NOMO-1 (cell line): ENCODE results near the gene ORM1.

ENCODE experiments used
- DNase-seq, 2 experiments: peaks; one replicate each; lab custom pipeline; 2025; ENCODE audit not compliant: unreplicated experiment in 2 of 2; lab: John Stamatoyannopoulos, UW

Gene ORM1

DNA sequence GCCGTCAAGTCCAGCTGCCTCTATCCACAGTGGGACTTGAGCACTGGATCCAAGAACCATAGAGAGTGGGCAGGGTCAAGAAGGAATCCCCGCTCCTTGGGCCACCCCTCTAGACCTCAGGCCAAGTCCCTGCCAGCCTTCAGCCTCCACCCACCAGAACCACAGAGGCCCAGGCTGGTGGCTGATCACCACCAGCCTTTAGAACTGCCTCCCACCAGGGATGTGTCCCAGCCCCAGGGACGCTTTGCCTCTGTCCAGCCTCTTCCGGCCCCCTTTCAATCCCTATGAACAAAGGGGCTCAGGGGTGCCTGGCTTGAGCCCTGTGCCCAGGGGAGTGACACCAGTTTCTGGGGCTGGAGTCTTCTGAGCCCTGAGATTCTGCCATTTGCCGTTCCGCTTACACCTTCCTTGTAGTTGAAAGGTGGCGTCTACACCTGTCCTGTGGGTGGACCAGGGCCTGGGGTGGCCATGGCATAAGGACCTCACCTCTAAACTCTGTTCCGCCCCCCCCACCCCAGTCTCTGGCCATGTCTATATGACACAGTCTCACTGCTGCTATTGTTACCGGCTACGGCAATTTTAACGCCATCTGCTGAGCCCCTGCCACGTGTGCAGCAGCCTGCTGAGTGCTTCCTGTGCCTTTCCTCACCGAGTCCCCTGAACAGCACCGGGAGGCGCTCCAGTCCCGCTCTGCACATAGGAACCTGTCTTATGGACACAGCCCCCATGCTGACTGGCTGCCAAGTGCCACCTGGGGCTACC is 35.7 kb upstream of the ORM1 start:
- no peak for DNase-seq

GRCh38 chr9:114287763-114288192 is 35.1 kb upstream of the ORM1 start:
- no peak for DNase-seq

DNA sequence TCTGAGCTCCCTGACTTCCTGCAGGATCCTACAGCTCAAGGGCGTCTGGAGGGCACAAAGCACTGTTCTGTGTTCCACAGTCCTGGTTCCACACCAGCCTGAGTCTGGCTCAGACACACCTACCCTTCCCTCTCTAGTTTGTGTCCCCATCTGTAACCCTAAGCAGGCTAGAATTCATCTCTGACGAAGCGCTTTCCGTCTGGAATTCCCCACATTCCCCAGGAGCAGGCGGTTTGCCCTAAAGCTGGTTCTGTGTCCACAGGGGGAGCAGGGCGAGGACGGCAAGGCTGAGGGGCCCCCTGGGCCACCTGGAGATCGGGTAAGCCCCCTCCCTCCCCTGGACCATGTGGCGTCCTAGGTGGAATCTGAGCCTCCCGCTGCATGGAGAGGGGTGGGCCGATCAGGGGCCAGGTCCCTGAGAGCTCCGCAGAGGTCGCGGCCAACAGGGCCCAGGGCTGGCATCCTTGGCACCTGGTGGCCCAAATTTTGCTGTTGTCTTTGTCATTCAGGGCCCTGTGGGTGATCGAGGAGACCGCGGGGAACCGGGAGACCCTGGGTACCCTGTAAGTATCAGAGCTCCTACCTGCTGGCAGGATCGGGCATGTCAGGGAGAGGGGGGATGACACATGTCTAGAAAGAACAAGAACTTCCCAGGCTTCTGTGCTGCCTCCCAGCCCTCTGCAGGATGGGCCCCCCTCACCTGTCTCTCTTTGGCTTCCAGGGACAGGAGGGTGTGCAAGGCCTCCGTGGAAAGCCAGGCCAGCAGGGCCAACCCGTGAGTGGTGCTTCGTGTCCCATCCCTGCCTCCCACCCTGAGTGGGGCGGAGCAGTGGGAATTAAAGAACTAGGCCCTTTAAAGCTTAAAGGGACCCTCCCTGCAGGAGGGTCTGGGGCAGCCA is 34.5 kb upstream of the ORM1 start:
- DNase-seq = no peak

DNA sequence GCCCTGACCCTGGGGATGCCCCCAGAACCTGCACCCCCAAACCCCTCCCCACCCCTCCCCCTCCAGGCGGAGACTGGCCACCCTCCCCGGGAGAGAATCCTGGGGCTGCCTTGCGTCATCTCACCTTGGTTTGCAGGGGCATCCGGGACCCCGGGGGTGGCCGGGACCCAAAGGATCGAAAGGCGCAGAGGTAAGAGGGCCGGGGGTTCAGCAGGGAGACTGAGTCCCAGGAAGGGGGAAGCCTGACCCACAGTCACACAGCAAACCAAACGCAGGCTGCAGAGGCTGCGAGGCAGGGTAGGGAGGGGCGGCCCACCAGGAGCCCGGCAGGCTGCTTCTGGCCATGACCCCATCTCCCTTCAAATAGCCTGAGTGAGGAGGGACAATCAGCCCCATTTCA is 33.8 kb upstream of the ORM1 start:
- DNase-seq = no peak

DNA sequence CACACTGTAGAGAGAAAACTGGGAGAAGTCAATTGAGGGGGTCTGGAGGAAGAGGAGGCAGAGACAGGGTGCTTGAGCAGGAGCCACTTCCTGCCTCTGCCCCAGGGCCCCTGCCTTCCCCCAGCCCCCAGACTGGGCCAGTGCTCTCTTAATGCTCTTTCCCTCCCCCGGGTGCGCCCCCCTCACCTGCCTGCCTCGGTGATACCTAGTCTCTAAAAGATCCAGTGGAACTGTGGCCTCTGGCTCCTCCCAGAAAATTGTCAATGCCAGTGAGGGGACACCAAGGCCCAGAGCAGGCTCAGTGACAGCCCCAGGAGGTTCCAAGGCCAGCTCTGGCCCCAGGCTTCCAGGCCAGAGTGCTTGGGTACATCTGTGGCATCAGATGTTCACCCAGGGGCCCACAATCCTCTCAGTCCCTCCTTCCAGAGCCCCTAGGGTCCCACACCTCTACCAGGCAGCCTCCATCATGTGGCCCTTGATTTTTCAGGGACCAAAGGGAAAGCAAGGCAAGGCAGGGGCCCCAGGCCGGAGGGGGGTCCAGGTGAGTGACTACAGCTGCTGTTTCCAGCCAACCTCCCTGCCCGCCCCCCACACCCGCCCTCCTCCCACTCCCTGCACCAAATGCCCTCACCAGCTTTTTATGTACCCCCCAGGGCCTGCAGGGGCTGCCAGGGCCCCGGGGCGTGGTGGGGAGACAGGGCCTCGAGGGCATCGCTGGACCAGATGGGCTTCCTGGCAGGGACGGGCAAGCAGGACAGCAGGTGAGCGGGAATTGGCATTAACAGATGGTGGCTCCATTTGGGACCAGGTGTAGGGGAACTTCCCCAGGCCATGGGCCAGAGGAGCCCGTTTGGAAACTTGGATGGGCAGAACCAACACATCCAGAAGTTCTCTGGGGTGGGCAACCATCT is 33.1 kb upstream of the ORM1 start:
- DNase-seq = no peak

- DNase-seq = no peak
Observed at GRCh38 chr9:114290561-114290986, 32.3 kb upstream of the ORM1 start.

DNA sequence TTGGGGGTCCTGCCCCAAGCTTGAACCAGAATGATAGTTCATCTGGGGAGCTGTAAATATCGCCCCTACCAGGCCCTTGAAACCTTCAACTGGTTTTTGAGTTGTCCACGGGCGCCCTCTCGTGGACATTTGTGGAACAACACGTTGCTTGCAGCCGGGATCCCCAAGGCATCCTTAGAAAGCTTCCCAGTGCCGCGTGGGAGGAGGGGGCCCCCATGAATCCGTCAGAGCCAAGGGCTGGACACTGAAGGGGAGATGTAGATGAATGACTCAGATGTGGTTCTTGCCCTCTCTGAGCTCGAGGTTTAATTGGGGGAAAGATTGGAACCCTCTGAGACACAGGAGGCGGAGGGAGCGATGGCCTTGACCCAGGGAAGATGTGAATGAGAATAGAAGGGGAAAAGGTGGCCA is 31.8 kb upstream of the ORM1 start:
- peak in 1 of 2 experiments; percentile 7 for DNase-seq

DNA sequence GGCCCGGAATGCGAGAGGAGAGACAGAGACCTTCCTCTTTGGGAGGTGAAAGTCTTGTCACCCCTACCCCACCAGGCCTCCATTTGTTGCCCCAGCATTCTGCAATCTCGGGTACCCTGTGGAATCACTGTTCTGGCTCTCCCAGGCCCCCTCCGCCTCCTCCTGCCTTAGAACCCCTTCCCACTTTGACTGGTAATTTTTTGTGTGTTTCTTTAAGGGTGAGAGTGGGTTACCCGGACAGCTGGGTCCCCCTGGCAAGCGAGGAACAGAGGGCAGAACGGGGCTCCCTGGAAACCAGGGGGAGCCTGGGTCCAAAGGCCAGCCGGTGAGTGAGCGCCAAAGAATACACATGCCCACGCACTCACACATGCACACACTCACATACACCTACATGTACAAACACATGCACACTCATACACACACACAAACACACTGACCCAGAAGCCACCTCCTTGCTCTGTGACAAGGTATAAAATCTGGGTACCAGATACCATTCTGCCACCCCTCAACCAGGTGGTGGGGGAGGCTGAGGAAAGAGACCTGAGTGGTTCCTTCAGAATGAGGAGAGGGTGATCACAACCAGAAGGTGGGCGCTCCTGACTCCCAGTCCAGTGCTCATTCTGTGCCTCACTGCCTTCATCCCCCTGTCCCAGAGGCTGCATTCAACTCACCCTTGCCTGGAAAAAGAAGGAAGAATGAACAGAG is 30.9 kb upstream of the ORM1 start:
- DNase-seq = no peak

- DNase-seq = no peak
Observed at GRCh38 chr9:114294664-114295063, 28.2 kb upstream of the ORM1 start.

- DNase-seq = no peak
Observed at GRCh38 chr9:114296338-114296737, 26.6 kb upstream of the ORM1 start.

GRCh38 chr9:114299286-114300152 is 23.4 kb upstream of the ORM1 start:
- DNase-seq = no peak

DNA sequence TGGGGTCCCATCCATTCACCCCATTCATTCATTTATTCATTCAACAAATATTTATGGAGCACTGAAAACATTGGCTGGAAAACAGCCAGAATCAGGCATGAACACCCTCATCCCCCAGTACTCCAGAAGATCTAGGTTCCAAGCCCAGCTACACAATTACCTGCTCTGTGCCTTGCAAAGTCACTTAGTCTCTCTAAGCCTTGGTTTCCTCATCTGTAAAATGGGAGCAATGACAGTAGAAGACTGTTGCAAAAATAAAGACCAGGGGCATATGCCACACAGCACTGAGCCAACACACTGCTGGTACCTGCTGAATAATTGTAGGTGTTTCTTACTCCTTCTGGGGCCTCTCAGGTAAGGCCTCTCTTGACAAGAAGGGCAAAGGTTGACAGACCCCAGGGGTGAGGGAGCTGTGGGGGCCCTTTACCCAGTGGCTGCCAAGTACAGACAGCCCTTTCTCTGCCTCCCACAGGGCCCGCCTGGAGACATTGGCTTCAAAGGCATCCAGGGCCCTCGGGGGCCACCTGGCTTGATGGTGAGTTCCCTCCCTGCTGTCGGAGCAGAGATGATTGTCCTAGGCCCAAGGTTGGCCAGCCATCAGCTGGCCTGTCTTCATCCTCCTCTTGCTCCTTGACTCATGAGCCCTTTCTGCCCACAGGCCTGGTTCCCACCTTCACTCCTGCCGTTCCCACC is 22.6 kb upstream of the ORM1 start:
- DNase-seq = no peak

DNA sequence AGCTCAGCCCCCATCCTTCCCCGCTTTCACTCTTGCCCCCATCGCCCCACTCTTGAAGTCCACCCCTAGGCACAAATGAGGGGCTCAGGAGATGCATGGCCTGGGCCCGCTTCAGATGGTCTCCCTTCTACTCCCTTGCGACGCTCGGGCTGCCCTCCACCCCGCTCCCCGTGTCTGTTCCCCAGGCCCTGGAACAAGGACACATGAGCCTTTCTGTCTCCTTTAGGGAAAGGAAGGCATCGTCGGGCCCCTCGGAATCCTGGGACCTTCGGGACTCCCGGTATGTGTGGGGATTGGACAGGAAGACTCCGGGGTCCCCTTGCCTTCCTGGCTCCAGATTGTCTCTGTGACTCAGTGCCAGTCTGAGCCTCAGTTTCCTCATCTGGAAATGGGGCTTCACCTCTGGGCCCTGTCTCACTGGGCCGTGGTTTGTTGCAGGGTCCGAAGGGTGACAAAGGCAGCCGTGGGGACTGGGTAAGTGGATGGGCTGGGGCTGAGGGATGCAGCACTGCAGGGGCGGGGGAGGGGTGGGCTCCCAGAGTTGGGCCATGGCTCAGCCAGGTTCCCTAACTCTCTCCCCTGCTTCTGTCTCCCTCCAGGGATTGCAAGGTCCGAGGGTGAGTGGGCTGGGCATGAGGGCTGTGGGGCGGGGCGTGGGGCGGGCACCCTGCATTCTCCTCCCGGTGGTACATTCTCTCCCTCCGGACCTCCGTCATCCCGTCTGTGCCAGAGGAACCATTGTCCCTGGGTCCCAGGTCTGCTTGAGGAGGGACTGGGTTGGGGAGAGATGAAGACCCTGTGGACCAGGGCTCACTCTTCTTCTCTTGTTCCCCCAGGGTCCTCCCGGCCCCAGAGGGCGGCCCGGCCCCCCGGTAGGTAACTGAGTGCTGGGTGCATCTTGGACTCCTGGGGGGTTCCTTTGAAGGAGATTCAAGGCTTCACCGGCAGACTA is 21.8 kb upstream of the ORM1 start:
- no peak for DNase-seq

GRCh38 chr9:114301798-114302565 is 20.9 kb upstream of the ORM1 start:
- no peak for DNase-seq

- DNase-seq = no peak
Observed at GRCh38 chr9:114302727-114303126, 20.2 kb upstream of the ORM1 start.

DNA sequence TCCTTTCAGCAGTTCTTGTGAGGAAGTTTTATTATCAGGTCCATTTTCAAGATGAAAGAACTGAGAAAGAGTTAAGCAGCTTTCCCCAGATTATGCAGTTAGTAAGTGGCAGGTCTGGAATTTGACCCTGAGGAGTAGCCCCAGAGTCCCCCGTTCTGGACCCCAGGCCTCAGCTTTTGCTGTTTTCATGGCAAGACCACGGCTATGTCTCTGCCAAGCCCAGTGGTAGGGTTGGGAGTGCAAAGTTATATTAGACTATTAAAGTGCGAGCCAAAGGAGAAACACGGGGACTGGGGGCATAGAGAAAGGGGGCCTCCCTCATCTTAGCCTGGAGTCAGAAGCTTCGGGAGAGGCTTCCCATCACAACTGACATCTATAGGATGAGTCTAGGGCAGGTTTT is 19.3 kb upstream of the ORM1 start:
- DNase-seq = no peak

DNA sequence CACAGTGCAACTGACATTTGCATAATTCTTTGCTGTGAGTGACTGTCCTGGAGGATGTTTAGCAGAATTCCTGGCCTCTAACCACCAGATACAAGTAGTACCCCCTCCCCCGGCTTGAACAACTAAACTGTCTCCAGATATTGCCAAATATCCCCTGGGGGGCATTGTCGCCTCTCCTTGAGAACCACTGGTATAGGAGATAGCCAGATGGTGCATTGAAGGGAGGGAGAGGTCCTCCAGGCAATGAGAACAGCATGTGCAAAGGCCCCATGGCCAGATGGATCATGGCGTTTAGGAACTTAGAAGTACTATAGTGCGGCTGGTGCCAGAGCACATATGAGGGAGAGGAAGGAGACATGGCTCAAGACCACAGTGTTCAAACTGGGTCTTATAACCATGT is 18.9 kb upstream of the ORM1 start:
- no peak for DNase-seq
